HepG2 (cell line): ENCODE results near the gene GALNTL6. TPM values are rescaled to one million over a fixed set of nuclear protein-coding genes. Genes with fewer than 3 reads are reported as not detected.

ENCODE experiments used
- ATF5 ChIP-seq: sonication (generic); formaldehyde crosslinking; IDR thresholded peaks from 2 replicates; pipeline ENCODE4 v1.4.0; 2020; ENCODE audit warnings: mild to moderate bottlenecking, low read depth, missing genetic modification reagents
- HMG20B ChIP-seq: conservative IDR thresholded peaks from 2 replicates; pipeline ENCODE4 v1.6.1; 2016; ENCODE audit warnings: missing genetic modification reagents, missing compliant biosample characterization
- HNF1A ChIP-seq, 2 experiments: sonication (generic) in 1 of 2; formaldehyde crosslinking in 1 of 2; IDR thresholded peaks; 2 replicates each; pipeline versions ENCODE4 v1.4.0 to v1.6.1; 2016 to 2020; ENCODE audit warnings: borderline replicate concordance in 1 of 2, low read depth in 1 of 2, mild to moderate bottlenecking in 1 of 2, missing genetic modification reagents in 1 of 2
- POGK ChIP-seq: sonication (generic); formaldehyde crosslinking; conservative IDR thresholded peaks from 2 replicates; pipeline ENCODE4 v1.8.0; 2022; ENCODE audit warnings: mild to moderate bottlenecking, moderate library complexity, missing genetic modification reagents
- SP140L ChIP-seq: sonication (generic); formaldehyde crosslinking; IDR thresholded peaks from 2 replicates; pipeline ENCODE4 v1.4.0; 2020; ENCODE audit warnings: missing genetic modification reagents, borderline replicate concordance
- TFDP2 ChIP-seq: sonication (generic); formaldehyde crosslinking; IDR thresholded peaks from 2 replicates; pipeline ENCODE4 v1.4.0; 2020; ENCODE audit warnings: missing genetic modification reagents
- ZNF670 ChIP-seq: sonication (generic); formaldehyde crosslinking; IDR thresholded peaks from 2 replicates; pipeline ENCODE4 v1.8.0; 2022; ENCODE audit warnings: mild to moderate bottlenecking, missing genetic modification reagents, borderline replicate concordance
- polyA plus RNA-seq, 8 experiments: library from polyadenylated mRNA; depleted of rRNA in 3 of 8; stranded (reverse) in 7 of 8; unstranded in 1 of 8; fragments of >200 nt; fragmentation: Illumina TruSeq in 4 of 8; extraction: Trizol in 4 of 8; gene quantifications; 2 replicates each; pipeline versions ENCODE4 v1.2.1 to v1.2.3, GENCODE V29; 2011 to 2016; ENCODE audit warnings: low read depth in 4 of 8, missing spikeins in 1 of 8, mixed read lengths in 1 of 8; ENCODE audit not compliant: insufficient read depth in 1 of 8
- total RNA-seq, 5 experiments: library from RNA; depleted of rRNA; stranded (reverse); fragments of >200 nt; fragmentation: Illumina TruSeq; extraction: Trizol; gene quantifications; 2 replicates each; pipeline ENCODE4 v1.2.3, GENCODE V29; 2016; ENCODE audit warnings: low read depth in 1 of 5

Gene GALNTL6
- total and polyA plus RNA-seq, 2 of the 13 experiments (the other 11 are each of a cell fraction or from before 2014, with no cell fraction given): not detected

GRCh38 chr4:172042714-172043114 is 229.5 kb downstream of the GALNTL6 start (continued):
- no peak for TF ChIP-seq TFDP2 (CRISPR knock-in tag)
- TF ChIP-seq HMG20B (CRISPR knock-in tag): no peak
- no peak for TF ChIP-seq ZNF670 (CRISPR knock-in tag)
- TF ChIP-seq SP140L (CRISPR knock-in tag): no peak
- no peak for TF ChIP-seq ATF5 (CRISPR knock-in tag)
- TF ChIP-seq POGK (CRISPR knock-in tag): no peak
- TF ChIP-seq HNF1A (IDR thresholded peaks at IDR 0.05; ENCODE audit: low read depth): no peak
- TF ChIP-seq HNF1A (CRISPR knock-in tag; IDR thresholded peaks at IDR 0.05; ENCODE audit: borderline replicate concordance): no peak
